CD14-positive monocyte (primary cell): ENCODE data around the gene FREM1. TPM values are rescaled to one million over a fixed set of nuclear protein-coding genes. Genes with fewer than 3 reads are reported as not detected.

Experiments
- DNase-seq, 3 donors: peaks; one replicate each; pipeline ENCODE4 v3.0.0-alpha.2; 2011 to 2022
- H2AFZ ChIP-seq: 2 replicates; pipeline ENCODE4 v1.6.0; 2012; ENCODE audit warnings: mild to moderate bottlenecking, low read depth, low read length, inconsistent platforms; ENCODE audit not compliant: insufficient read depth, poor library complexity, severe bottlenecking
- H3K27ac ChIP-seq, 2 donors: 1 replicate in 1 of 2; 2 replicates in 1 of 2; pipeline ENCODE4 v1.5.1; 2012 to 2013; ENCODE audit warnings: low read length in 2 of 2, control low read depth in 1 of 2, inconsistent platforms in 1 of 2, low read depth in 1 of 2, mild to moderate bottlenecking in 1 of 2
- H3K27me3 ChIP-seq, 2 donors: one replicate each; pipeline versions ENCODE4 v1.6.0 to v1.6.1; 2011 to 2013; ENCODE audit warnings: low read length in 2 of 2; ENCODE audit not compliant: control insufficient read depth in 2 of 2, insufficient read depth in 2 of 2
- H3K36me3 ChIP-seq, 2 donors: replicated peaks in 1 of 2; 1 replicate in 1 of 2; 2 replicates in 1 of 2; pipeline versions ENCODE4 v1.5.1 to v1.6.1; 2012 to 2013; ENCODE audit warnings: low read length in 2 of 2, control low read depth in 1 of 2, inconsistent platforms in 1 of 2, mild to moderate bottlenecking in 1 of 2; ENCODE audit not compliant: insufficient read depth in 2 of 2, control insufficient read depth in 1 of 2
- H3K4me1 ChIP-seq, 2 donors: 1 replicate in 1 of 2; 2 replicates in 1 of 2; pipeline versions ENCODE4 v1.5.1 to v1.6.1; 2012 to 2013; ENCODE audit warnings: low read length in 2 of 2, control low read depth in 1 of 2, inconsistent platforms in 1 of 2, mild to moderate bottlenecking in 1 of 2, moderate library complexity in 1 of 2; ENCODE audit not compliant: insufficient read depth in 2 of 2, control insufficient read depth in 1 of 2
- H3K4me2 ChIP-seq: replicated peaks from 2 replicates; pipeline ENCODE3; 2012; ENCODE audit warnings: low read length, moderate library complexity, mild to moderate bottlenecking; ENCODE audit not compliant: poor library complexity, severe bottlenecking; ENCODE audit errors: extremely low read depth
- H3K4me3 ChIP-seq, 3 experiments: fragments of 200-600 bp in 1 of 3; sonication (generic) in 1 of 3; replicated peaks in 1 of 3; 1 replicate in 2 of 3; 2 replicates in 1 of 3; pipeline ENCODE4 v1.5.1; 2011 to 2013; ENCODE audit warnings: low read length in 3 of 3, mild to moderate bottlenecking in 3 of 3, control low read depth in 2 of 3, low read depth in 2 of 3, inconsistent platforms in 1 of 3, moderate library complexity in 1 of 3
- H3K79me2 ChIP-seq: 2 replicates; pipeline ENCODE4 v1.6.0; 2012; ENCODE audit warnings: mild to moderate bottlenecking, control low read depth, inconsistent platforms, low read length, moderate library complexity; ENCODE audit not compliant: insufficient read depth
- H3K9ac ChIP-seq: 2 replicates; pipeline ENCODE4 v1.6.0; 2017; ENCODE audit warnings: low read length, mild to moderate bottlenecking; ENCODE audit not compliant: insufficient read depth, poor library complexity, severe bottlenecking
- H3K9me3 ChIP-seq, 2 donors: replicated peaks in 1 of 2; 1 replicate in 1 of 2; 2 replicates in 1 of 2; pipeline versions ENCODE4 v1.5.1 to v1.6.1; 2012 to 2013; ENCODE audit warnings: low read length in 2 of 2, control low read depth in 1 of 2; ENCODE audit not compliant: control insufficient read depth in 1 of 2, insufficient read depth in 1 of 2
- H4K20me1 ChIP-seq: 2 replicates; pipeline ENCODE4 v1.6.0; 2012; ENCODE audit warnings: mild to moderate bottlenecking, low read length, control low read depth, moderate library complexity; ENCODE audit not compliant: insufficient read depth
- H3K27ac Mint-ChIP-seq, 7 donors: one replicate each; pipeline ENCODE4 v1.8.0; 2020; ENCODE audit warnings: mild to moderate bottlenecking in 7 of 7, mixed read lengths in 7 of 7, moderate library complexity in 6 of 7, inconsistent platforms in 2 of 7
- H3K27me3 Mint-ChIP-seq, 3 donors: one replicate each; pipeline ENCODE4 v1.8.0; 2021 to 2022; ENCODE audit warnings: low read depth in 3 of 3, mild to moderate bottlenecking in 3 of 3, mixed read lengths in 3 of 3, moderate library complexity in 3 of 3, inconsistent platforms in 1 of 3
- H3K36me3 Mint-ChIP-seq, 2 donors: one replicate each; pipeline ENCODE4 v1.8.0; 2020; ENCODE audit warnings: mixed read lengths in 2 of 2, inconsistent platforms in 1 of 2, mild to moderate bottlenecking in 1 of 2
- H3K4me1 Mint-ChIP-seq: one replicate; pipeline ENCODE4 v1.8.0; 2020; ENCODE audit warnings: mild to moderate bottlenecking, mixed read lengths
- H3K4me3 Mint-ChIP-seq, 2 donors: one replicate each; pipeline ENCODE4 v1.8.0; 2020; ENCODE audit warnings: mild to moderate bottlenecking in 2 of 2, mixed read lengths in 2 of 2, moderate library complexity in 1 of 2
- H3K9me3 Mint-ChIP-seq, 7 donors: one replicate each; pipeline ENCODE4 v1.8.0; 2020 to 2022; ENCODE audit warnings: mixed read lengths in 7 of 7, mild to moderate bottlenecking in 6 of 7, moderate library complexity in 6 of 7, inconsistent platforms in 2 of 7
- WGBS: methylation state at CpG from one replicate; pipeline ENCODE4 v1.1.5; 2013; ENCODE audit warnings: missing lambda C conversion rate; ENCODE audit not compliant: insufficient coverage; 5-methylcytosine and 5-hydroxymethylcytosine counted together
- intact Hi-C, 2 donors: fragments of 100-400 bp; cut with micrococcal nuclease; formaldehyde crosslinking; loops; one replicate each; pipeline versions ENCODE4 v1.15.0 to v1.15.1; 2023
- polyA plus RNA-seq, 3 donors: library from polyadenylated mRNA; depleted of rRNA in 1 of 3; unstranded in 2 of 3; stranded (reverse) in 1 of 3; fragments of 300-500 nt in 2 of 3; fragments of >200 nt in 1 of 3; fragmentation: Illumina TruSeq in 2 of 3; gene quantifications; 1 replicate in 2 of 3; 2 replicates in 1 of 3; pipeline ENCODE4 v1.2.3, GENCODE V29; 2012 to 2021
- TF ChIP-seq, protein P1 (sequence below): fragments of 200-600 bp; IDR thresholded peaks from one replicate; pipeline ENCODE4 v1.8.0; 2022; ENCODE audit warnings: antibody characterized with exemption, mild to moderate bottlenecking

The FREM1 gene
- polyA plus RNA-seq, 3 donors = not detected

GRCh38 chr9:14814249-14814628, 96.0 kb downstream of the FREM1 start:
- no peak overlapping the region for H3K4me3 Mint-ChIP-seq
- TF ChIP-seq, protein P1, sequence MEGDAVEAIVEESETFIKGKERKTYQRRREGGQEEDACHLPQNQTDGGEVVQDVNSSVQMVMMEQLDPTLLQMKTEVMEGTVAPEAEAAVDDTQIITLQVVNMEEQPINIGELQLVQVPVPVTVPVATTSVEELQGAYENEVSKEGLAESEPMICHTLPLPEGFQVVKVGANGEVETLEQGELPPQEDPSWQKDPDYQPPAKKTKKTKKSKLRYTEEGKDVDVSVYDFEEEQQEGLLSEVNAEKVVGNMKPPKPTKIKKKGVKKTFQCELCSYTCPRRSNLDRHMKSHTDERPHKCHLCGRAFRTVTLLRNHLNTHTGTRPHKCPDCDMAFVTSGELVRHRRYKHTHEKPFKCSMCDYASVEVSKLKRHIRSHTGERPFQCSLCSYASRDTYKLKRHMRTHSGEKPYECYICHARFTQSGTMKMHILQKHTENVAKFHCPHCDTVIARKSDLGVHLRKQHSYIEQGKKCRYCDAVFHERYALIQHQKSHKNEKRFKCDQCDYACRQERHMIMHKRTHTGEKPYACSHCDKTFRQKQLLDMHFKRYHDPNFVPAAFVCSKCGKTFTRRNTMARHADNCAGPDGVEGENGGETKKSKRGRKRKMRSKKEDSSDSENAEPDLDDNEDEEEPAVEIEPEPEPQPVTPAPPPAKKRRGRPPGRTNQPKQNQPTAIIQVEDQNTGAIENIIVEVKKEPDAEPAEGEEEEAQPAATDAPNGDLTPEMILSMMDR = no peak

DNA sequence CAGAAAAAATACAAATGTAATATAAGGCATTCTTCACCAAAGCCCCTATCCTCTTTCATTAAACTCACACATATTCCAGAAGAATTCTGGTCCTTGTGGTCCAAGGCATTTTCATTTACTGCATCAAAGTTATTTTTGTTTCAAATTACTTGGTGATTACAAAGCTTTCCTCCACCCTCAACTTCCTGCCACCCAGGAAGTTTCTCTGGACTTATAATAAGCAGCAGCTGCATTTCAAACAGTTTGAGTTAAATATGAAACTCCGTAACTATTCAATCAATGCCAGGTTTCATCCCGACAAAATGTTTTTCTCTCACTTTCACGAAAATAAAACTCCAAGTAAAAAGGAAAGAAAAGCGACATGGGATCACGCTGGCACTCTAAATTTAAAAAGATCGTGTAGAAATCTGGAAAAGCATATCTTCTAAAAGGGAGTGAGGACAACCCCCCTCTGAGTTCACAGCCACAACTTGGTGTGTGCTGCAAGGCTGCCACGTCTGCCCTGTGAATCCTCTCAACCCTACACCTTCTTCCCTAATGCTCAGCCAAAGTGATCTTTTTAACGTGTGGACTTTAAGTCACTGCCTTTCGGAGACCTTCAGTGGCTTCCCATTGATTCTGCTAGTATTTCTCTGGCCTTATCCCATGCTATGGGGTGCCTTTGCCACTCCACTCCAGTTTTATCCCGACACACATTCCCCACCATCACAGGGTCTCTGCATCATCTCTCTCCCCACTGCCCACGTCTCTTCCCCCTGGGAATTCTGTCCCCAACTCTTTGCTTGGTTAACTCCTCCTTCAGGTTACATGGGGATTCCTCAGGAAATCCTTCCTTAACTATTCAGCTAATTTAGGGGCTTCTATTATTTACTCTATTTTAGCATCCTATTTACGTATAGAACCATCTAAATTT, 96.6 kb downstream of the FREM1 start:
- no peak overlapping the region for H3K27ac ChIP-seq
- H3K27me3 ChIP-seq = no peaks in the 10 kb centered on the region
- peaks cover 0 to 2% (median 1%) of the 10 kb centered on the region in 3 donors for H3K27me3 Mint-ChIP-seq
- intact Hi-C loops = no loop called here
- H3K36me3 ChIP-seq = no peaks in the 10 kb centered on the region
- H3K4me2 ChIP-seq = no peak overlapping the region
- H3K4me3 ChIP-seq = no peak overlapping the region
- H3K4me3 Mint-ChIP-seq = no peak overlapping the region
- H4K20me1 ChIP-seq = no peaks in the 10 kb centered on the region
- H3K4me1 Mint-ChIP-seq = no peaks in the 10 kb centered on the region
- TF ChIP-seq, protein P1 = no peak
- H3K9me3 ChIP-seq = no peaks in the 10 kb centered on the region
- H3K4me1 ChIP-seq = no peaks in the 10 kb centered on the region
- peaks cover 0 to 2% (median 0%) of the 10 kb centered on the region in 7 donors for H3K9me3 Mint-ChIP-seq
- no peak overlapping the region for H2AFZ ChIP-seq
- no peaks in the 10 kb centered on the region for H3K36me3 Mint-ChIP-seq
- H3K79me2 ChIP-seq = no peaks in the 10 kb centered on the region
- 93% methylated on average over 8 of the region's 12 CpGs for whole genome bisulfite sequencing
- no peak overlapping the region for H3K27ac Mint-ChIP-seq
- DNase-seq = no peak
- no peak overlapping the region for H3K9ac ChIP-seq

More at GRCh38 chr9:14814249-14814628, 96.0 kb downstream of the FREM1 start:
- DNase-seq = no peak
- H3K27ac Mint-ChIP-seq = no peak overlapping the region
- no peaks in the 10 kb centered on the region for H3K36me3 Mint-ChIP-seq
- H3K27me3 Mint-ChIP-seq = peaks cover 0 to 2% (median 1%) of the 10 kb centered on the region in 3 donors
- Histone ChIP-seq H3K36me3 (no peaks in the 10 kb centered on the region), H3K4me2 (no peak overlapping the region), H3K9me3 (no peaks in the 10 kb centered on the region), H3K4me1 (no peaks in the 10 kb centered on the region), H3K9ac (no peak overlapping the region), H3K4me3 (no peak overlapping the region), H3K27me3 (no peaks in the 10 kb centered on the region), H4K20me1 (no peaks in the 10 kb centered on the region), H2AFZ (no peak overlapping the region), H3K27ac (no peak overlapping the region), H3K79me2 (no peaks in the 10 kb centered on the region)
- H3K4me1 Mint-ChIP-seq = no peaks in the 10 kb centered on the region
- intact Hi-C loops = no loop called here
- H3K9me3 Mint-ChIP-seq = no peaks in the 10 kb centered on the region
